ENCODE data around the gene SPATA19. TPM values are rescaled to one million over a fixed set of nuclear protein-coding genes. Genes with fewer than 3 reads are reported as not detected.
A peak's percentile ranks its signal among the peaks of the same experiment; 100 is the strongest.

The SPATA19 gene
- total RNA-seq, 1 experiment from 2014 or later: not detected

GRCh38 chr11:133816146-133816870, 29.0 kb downstream of the SPATA19 start:
- peaks cover 8% of the 10 kb centered on the region for H3K27me3 ChIP-seq
- H3K4me3 ChIP-seq: no peak overlapping the region
- H3K27ac ChIP-seq: no peak overlapping the region
- H3K36me3 ChIP-seq: no peaks in the 10 kb centered on the region
- H3K4me1 ChIP-seq: no peaks in the 10 kb centered on the region
- H3K9me3 ChIP-seq (replicated peaks): no peaks in the 10 kb centered on the region
- no peak for DNase-seq

- H3K4me3 ChIP-seq: no peak overlapping the region
- no peaks in the 10 kb centered on the region for H3K9me3 ChIP-seq (replicated peaks)
- no peaks in the 10 kb centered on the region for H3K36me3 ChIP-seq
- peaks cover 8% of the 10 kb centered on the region for H3K27me3 ChIP-seq
- no peak overlapping the region for H3K27ac ChIP-seq
- no peak for DNase-seq
- no peaks in the 10 kb centered on the region for H3K4me1 ChIP-seq
Observed at GRCh38 chr11:133815636-133816035, 29.7 kb downstream of the SPATA19 start.

- no peak overlapping the region for H3K4me3 ChIP-seq
- H3K36me3 ChIP-seq: no peaks in the 10 kb centered on the region
- no peak for DNase-seq
- H3K27me3 ChIP-seq: peaks cover 8% of the 10 kb centered on the region
- no peaks in the 10 kb centered on the region for H3K4me1 ChIP-seq
- no peak overlapping the region for H3K27ac ChIP-seq
- H3K9me3 ChIP-seq (replicated peaks): no peaks in the 10 kb centered on the region
Observed at GRCh38 chr11:133814588-133815100, 30.7 kb downstream of the SPATA19 start.

- no peak for DNase-seq
- H3K36me3 ChIP-seq: no peaks in the 10 kb centered on the region
- no peak overlapping the region for H3K27ac ChIP-seq
- peaks cover 4% of the 10 kb centered on the region; the same call in 1 of the 2 replicates for H3K4me1 ChIP-seq
- no peaks in the 10 kb centered on the region for H3K9me3 ChIP-seq (replicated peaks)
- H3K27me3 ChIP-seq: peaks cover 8% of the 10 kb centered on the region
- H3K4me3 ChIP-seq: no peak overlapping the region
Observed at GRCh38 chr11:133811850-133812685, 33.2 kb downstream of the SPATA19 start.

GRCh38 chr11:133810766-133811165, 34.5 kb downstream of the SPATA19 start:
- DNase-seq: no peak
- no peak overlapping the region for H3K27ac ChIP-seq
- no peaks in the 10 kb centered on the region for H3K9me3 ChIP-seq (replicated peaks)

GRCh38 chr11:133809569-133810491, 35.5 kb downstream of the SPATA19 start:
- H3K36me3 ChIP-seq: no peaks in the 10 kb centered on the region
- H3K4me1 ChIP-seq: peaks cover 4% of the 10 kb centered on the region; the same call in 1 of the 2 replicates
- DNase-seq: peak; percentile 66 to 81
- peaks cover 3% of the 10 kb centered on the region for H3K27me3 ChIP-seq
- no peak overlapping the region for H3K27ac ChIP-seq
- peak overlapping the region; percentile 2; the same call in 1 of the 2 replicates for H3K4me3 ChIP-seq
- no peaks in the 10 kb centered on the region for H3K9me3 ChIP-seq (replicated peaks)

More at GRCh38 chr11:133810766-133811165, 34.5 kb downstream of the SPATA19 start:
- H3K36me3 ChIP-seq: no peaks in the 10 kb centered on the region
- H3K27me3 ChIP-seq: peaks cover 8% of the 10 kb centered on the region
- H3K4me1 ChIP-seq: peaks cover 4% of the 10 kb centered on the region; the same call in 1 of the 2 replicates
- no peak overlapping the region for H3K4me3 ChIP-seq

- Histone ChIP-seq H3K27ac (no peak overlapping the region), H3K36me3 (no peaks in the 10 kb centered on the region), H3K27me3 (no peaks in the 10 kb centered on the region; the same call in 1 of the 2 replicates), H3K9me3 (replicated peaks) (no peaks in the 10 kb centered on the region), H3K4me3 (no peak overlapping the region), H3K4me1 (peaks cover 4% of the 10 kb centered on the region; the same call in 1 of the 2 replicates)
- no peak for DNase-seq
Observed at GRCh38 chr11:133808393-133809140, 36.7 kb downstream of the SPATA19 start.

- DNase-seq: no peak
- H3K9me3 ChIP-seq (replicated peaks): no peaks in the 10 kb centered on the region
- H3K4me3 ChIP-seq: no peak overlapping the region
Observed at GRCh38 chr11:133803026-133803425, 42.3 kb downstream of the SPATA19 start.

GRCh38 chr11:133801356-133801755, 44.0 kb downstream of the SPATA19 start:
- Histone ChIP-seq H3K27ac (no peak overlapping the region), H3K27me3 (peaks cover 12% of the 10 kb centered on the region; the same call in 1 of the 2 replicates), H3K4me3 (no peak overlapping the region), H3K9me3 (replicated peaks) (no peaks in the 10 kb centered on the region), H3K36me3 (no peaks in the 10 kb centered on the region), H3K4me1 (no peaks in the 10 kb centered on the region)
- no peak for DNase-seq

More at GRCh38 chr11:133803026-133803425, 42.3 kb downstream of the SPATA19 start:
- no peaks in the 10 kb centered on the region for H3K4me1 ChIP-seq
- H3K36me3 ChIP-seq: no peaks in the 10 kb centered on the region
- peaks cover 6% of the 10 kb centered on the region; the same call in 1 of the 2 replicates for H3K27me3 ChIP-seq
- no peak overlapping the region for H3K27ac ChIP-seq

GRCh38 chr11:133800666-133801065, 44.6 kb downstream of the SPATA19 start:
- peaks cover 12% of the 10 kb centered on the region; the same call in 1 of the 2 replicates for H3K27me3 ChIP-seq
- H3K4me1 ChIP-seq: no peaks in the 10 kb centered on the region
- H3K36me3 ChIP-seq: no peaks in the 10 kb centered on the region
- H3K27ac ChIP-seq: no peak overlapping the region
- DNase-seq: no peak
- H3K4me3 ChIP-seq: no peak overlapping the region
- no peaks in the 10 kb centered on the region for H3K9me3 ChIP-seq (replicated peaks)

- Histone ChIP-seq H3K9me3 (replicated peaks) (no peaks in the 10 kb centered on the region), H3K4me3 (no peak overlapping the region), H3K4me1 (no peaks in the 10 kb centered on the region), H3K27me3 (peaks cover 6% of the 10 kb centered on the region; the same call in 1 of the 2 replicates), H3K27ac (no peak overlapping the region), H3K36me3 (no peaks in the 10 kb centered on the region)
- no peak for DNase-seq
Observed at GRCh38 chr11:133797554-133797953, 47.8 kb downstream of the SPATA19 start.

GRCh38 chr11:133796043-133796795, 49.1 kb downstream of the SPATA19 start:
- H3K4me1 ChIP-seq: no peaks in the 10 kb centered on the region
- H3K4me3 ChIP-seq: no peak overlapping the region
- H3K27ac ChIP-seq: no peak overlapping the region
- DNase-seq: no peak
- H3K9me3 ChIP-seq (replicated peaks): no peaks in the 10 kb centered on the region
- no peaks in the 10 kb centered on the region for H3K36me3 ChIP-seq
- H3K27me3 ChIP-seq: peaks cover 6% of the 10 kb centered on the region; the same call in 1 of the 2 replicates

GRCh38 chr11:133795088-133795487, 50.2 kb downstream of the SPATA19 start:
- Histone ChIP-seq H3K9me3 (replicated peaks) (no peaks in the 10 kb centered on the region), H3K36me3 (no peaks in the 10 kb centered on the region), H3K27me3 (peaks cover 6% of the 10 kb centered on the region; the same call in 1 of the 2 replicates)

More at GRCh38 chr11:133795088-133795487, 50.2 kb downstream of the SPATA19 start:
- H3K4me3 ChIP-seq: no peak overlapping the region
- DNase-seq: no peak
- H3K27ac ChIP-seq: no peak overlapping the region
- H3K4me1 ChIP-seq: no peaks in the 10 kb centered on the region
